GM21515 (cell line): ENCODE measurements around the gene GCM1.
"Not testable (repeated sequence)": the region's sequence is repeated elsewhere in the genome, so short reads cannot be mapped to it uniquely, and the experiment has no call there.

Experiments
- ATAC-seq: cut with Tn5 transposase; IDR thresholded peaks from one replicate; pipeline ENCODE4 v1.9.1; 2021; ENCODE audit not compliant: unreplicated experiment

The GCM1 gene

GRCh38 chr6:53148684-53149083, at the start of gene GCM1:
Gene GCM1 (minus strand): TSS chr6:53148841. CDS start chr6:53145632, 3,209 bp downstream.
- no peak for ATAC-seq

DNA sequence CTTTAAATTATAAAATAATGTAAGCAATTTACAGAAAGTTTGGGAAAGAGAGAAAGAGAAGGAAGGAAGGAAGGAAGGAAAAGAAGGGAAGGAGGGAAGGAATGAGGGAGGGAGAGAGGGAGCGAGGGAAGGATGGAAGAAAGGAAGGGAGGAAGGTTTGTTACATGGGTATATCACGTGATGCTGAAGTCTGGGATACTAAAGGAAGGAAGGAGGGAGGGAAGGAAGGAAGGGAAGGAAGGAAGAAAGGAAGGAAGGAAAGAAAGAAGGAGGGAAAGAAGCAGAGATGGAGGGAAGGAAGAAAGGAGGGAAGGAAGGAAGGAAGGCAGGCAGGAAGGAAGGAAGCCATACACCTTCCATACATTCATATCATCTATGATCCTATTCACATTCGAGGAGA, 48.9 kb upstream of the GCM1 start:
- no peak for ATAC-seq

DNA sequence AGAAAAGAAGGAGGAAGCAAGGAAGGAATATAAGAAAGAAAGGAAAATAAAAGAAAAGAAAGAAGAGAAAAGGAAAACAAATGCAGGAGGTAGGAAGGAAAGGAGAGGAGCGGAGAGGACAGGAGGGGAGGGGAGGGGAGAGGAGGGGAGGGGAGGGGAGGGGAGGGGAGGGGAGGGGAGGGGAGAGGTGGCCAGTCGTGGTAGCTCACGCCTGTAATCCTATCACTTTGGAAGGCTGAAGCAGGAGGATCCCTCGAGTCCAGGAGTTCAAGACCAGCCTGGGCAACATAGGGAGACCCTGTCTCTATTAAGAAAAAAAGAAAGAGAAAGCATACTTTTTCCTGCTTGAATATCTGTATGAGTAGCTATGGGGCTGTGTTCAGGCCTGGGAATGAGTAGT, 46.4 kb upstream of the GCM1 start:
- ATAC-seq: no peak

DNA sequence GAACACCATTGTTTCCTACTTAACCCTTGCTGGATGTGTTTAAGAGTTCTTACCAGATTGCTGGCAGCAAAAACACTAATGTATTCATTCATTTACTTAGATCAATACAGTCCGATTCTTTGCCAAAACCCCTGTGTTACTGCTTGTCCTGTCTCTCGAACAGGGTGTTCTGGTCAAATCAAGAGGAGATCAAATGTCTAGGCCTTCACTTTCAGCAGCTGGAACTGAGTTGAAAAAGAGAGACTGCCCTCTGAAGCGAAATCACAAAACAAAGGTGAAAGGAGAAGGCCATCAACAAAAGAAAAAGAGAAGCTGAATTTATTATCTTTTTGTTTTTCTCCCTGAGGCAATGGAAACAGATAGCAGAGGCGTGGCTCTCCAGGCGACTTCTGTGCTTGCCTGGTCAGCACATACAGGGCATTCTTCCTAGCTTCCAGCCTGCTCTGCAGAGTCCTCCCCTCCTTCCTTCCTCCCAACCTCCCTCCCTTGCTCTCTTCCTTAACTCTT, 44.1 kb upstream of the GCM1 start:
- no peak for ATAC-seq

DNA sequence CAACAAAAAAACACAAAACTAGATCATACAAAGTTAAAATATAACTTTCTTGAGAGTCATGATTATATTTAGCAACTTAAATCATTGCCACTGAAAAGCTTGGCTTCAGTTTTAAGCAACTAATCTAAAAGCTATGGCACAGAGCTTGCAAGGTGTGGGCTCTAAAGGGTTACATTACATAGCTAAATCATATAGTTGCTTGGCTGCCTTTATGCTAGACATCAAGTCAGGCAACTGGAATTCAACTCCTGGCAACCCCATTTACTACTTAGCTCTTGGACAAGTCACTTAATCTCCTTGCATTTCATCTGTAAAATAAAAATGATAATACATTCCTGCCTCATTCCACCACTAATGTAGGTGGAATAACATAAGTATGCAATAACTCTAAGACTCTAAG, 40.9 kb upstream of the GCM1 start:
- no peak for ATAC-seq

- no peak for ATAC-seq
Observed at GRCh38 chr6:53188833-53189232, 40.2 kb upstream of the GCM1 start.

- no peak for ATAC-seq
Observed at GRCh38 chr6:53180678-53181077, 32.0 kb upstream of the GCM1 start.

DNA sequence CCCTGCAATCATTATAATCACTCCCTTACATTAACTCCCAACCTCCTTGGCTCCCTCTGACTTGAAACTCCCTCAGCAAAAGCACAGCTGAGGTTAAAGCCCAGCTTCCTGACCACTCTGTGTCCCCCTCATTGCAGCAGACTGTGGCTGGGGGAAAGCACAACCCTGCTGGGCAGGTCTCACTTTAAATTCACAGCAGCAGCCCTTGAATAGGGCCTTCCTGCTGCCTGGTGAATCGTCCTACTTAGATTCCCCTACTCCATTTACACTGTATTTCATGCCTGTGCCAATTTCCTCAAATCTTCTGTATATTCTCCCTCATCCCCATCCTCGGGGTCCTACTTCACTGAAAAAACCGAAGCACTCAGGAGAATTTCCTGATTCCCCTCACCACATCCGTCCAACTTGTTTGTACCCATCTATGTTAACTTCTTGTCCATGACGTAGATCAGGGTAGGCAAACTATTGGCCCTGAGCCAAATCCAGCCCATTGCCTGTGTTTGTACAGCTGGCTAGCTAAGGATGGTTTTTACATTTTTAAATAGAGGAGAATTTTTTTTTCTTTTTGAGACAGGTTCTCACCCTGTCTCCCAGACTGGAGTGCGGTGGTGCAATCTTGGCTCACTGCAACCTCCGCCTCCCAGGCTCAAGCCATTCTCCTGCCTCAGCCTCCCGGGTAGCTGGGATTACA, 31.5 kb upstream of the GCM1 start:
- no peak for ATAC-seq

GRCh38 chr6:53178837-53179432, 30.3 kb upstream of the GCM1 start:
- ATAC-seq: no peak

DNA sequence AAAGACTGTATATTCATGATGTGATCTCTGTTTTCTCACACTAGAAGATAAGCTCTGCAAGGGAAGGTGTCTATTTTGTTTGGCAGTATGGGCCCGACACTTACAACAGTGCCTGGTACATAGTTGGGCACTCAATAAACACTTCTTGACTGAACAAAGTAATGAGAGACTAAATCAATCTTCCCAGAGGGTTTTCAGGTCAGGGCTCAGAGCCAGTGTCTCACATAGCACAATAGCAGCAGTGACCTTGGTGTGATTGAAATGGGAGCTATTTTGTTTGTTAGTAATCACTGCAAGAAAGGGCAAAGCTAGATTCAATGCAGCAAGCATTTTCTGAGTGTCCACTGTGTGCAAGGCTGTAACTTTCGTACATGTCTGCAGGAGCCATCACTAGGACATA, 26.4 kb upstream of the GCM1 start:
- ATAC-seq: no peak

- no peak for ATAC-seq
Observed at GRCh38 chr6:53172468-53172803, 23.8 kb upstream of the GCM1 start.

DNA sequence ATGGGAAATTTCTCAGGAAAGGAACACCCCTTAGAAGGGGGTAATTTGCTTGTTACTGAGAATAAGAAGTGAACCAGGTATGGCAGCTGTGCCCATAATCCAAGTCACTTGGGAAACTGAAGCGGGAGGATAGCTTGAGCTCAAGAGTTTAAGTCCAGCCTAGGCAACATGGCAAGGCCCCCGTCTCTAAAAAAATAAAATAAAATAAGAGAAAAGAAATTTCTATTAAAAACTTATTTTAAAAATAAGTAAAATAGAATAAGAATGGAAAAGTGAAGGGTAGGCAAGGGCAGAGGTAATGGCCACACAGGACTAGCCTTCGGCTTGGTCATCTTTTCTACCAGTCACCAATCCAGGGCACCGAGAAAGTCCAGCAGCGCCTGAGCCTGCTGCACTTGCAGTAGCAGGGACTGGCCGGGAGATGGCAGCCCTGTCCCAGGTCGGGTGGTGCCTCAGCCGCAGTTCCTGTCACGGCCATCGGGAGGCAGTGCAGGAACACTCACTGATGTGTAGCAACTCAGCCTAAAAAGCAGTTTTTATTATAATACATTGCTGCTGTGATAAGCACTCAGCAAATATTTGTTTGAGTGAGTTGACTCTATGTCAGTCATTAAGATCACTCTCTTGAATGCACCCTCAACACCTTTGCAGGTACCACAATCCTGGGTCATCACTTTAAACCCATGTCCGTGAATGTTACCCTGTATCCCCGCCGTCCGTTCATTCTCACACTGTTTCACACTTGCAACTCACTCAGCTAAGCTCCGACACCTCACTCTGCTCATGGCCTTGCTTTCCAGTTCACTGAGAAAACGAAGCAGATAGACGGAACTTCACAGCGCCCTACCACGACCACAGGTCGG, 23.2 kb upstream of the GCM1 start:
- ATAC-seq: peak; percentile 92

DNA sequence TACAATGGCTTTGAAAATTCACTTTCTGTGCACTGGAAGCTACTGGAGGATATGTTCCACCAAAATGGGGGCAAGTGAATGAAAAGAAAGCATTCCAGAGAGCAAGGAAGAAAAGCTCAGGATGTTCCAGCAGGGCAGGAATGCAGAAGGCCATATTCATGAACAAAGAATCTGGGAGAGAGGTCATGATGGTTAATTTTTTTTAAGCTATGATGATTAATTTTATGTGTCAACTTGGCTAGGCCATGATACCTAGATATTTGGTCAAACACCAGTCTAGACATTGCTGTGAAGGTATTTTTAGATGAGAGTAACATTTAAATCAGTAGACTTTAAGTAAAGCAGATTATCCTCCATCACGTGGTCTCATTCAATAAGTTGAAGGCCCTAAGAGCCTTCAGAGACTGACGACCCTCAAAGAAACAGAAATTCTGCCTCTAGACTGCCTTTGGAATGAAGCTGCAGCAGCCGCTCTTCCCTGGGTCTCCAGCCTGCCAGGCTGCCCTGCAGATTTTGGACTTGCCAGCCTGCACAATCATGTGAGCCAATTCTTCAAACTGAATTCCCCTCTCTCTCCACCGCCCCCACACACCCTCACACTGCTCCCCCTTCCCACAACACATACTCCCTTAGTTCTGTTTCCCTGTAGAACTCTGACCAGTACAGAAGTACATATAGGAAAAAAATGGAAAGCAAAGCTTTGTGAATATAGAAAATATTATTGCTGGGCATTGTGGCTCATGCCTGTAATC, 20.1 kb upstream of the GCM1 start:
- no peak for ATAC-seq

DNA sequence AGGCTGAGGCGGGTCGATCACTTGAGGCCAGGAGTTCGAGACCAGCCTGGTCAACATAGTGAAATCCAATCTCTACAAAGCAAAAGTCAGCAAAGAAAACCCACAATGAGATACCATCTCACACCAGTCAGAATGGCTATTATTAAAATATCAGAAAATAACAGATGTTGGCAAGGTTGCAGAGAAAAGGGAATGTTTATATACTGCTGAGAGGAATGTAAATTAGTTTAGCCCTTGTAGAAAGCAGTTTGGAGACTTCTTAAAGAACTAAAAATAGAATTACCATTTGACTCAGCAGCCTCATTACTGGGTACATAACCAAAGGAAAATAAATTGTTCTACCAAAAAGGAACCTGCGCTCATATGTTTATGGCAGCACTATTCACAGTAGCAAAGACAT, 16.7 kb upstream of the GCM1 start:
- no peak for ATAC-seq

DNA sequence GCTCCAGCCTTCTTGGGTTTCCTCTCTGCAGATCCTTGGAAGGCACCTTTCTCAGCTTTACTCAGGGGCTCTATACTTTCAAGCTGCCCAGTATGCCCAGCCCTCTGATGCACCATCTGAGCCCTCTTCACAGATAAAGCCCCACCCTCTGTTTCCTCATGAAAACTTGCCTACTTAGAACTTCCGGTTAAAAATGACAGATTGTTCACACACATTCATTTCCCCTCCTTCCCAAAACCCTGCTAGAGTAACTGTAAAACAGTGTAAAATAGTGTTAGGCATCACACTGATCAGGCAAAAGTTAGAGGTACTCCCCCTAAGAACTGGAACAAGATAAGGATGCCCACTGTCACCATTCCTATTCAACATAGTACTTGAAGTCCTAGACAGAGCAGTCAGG, 14.0 kb upstream of the GCM1 start:
- ATAC-seq: no peak

- no peak for ATAC-seq
Observed at GRCh38 chr6:53161481-53162009, 12.9 kb upstream of the GCM1 start.

- ATAC-seq: no peak
Observed at GRCh38 chr6:53159558-53159957, 10.9 kb upstream of the GCM1 start.

DNA sequence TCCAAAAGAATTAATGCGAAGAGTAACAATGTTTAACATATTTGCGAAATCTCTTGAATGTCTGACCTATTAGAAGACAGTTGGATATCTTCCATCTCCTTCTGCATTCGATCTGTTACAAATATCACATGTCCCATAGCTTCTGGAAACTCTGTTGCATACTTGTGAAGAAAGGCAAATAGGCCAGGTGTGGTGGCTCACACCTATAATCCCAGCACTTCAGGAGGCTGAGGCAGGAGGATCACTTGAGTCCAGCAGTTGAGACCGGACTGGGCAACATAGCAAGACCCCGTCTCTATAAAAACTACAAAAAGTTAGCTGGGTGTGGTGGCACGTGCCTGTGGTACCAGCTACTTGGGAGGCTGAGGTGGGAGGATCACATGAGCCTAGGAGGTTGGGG, 9.4 kb upstream of the GCM1 start:
- not testable (repeated sequence) for ATAC-seq

DNA sequence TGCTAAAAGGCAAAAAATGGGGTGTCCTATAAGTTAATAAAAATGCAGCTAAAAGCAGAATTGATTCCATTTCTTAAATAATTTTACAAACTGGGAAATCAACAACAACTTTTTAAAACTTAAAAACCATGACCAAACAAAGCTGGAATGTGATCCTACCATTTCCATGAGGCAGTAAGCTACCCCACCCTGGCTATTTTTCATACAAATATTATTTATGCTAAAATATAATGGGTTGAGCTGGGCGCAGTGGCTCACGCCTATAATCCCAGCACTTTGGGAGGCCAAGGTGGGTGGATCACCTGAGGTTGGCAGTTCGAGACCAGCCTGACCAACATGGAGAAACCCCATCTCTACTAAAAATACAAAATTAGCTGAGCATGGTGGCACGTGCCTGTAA, 6.6 kb upstream of the GCM1 start:
- ATAC-seq: not testable (repeated sequence)

DNA sequence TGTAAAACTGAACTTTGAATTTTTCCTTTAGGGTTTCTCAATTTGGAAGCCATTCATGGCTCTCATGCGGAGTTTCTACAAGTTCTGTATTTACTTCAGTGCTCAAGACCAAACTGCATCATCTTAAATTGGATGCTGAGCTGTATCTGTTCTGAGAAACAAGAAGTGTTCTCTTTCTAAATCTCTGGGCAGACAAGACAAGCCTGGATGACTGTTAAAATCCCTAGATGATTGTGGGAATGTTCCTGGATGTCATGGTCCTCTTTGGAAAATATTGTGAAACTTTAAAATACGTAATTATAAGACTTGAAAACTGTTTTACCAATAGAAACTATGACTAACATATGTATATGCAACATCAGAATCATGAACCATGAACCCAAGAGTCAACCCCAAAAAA, 6.2 kb upstream of the GCM1 start:
- no peak for ATAC-seq

- no peak for ATAC-seq
Observed at GRCh38 chr6:53154071-53154470, 5.4 kb upstream of the GCM1 start.
